HepG2 (cell line): Measurements from ENCODE around the gene VWA7. TPM values are rescaled to one million over a fixed set of nuclear protein-coding genes. Genes with fewer than 3 reads are reported as not detected.
A peak's percentile ranks its signal among the peaks of the same experiment; 100 is the strongest.

ENCODE experiments used
- ATF7-NPFF ChIP-seq: sonication (generic); formaldehyde crosslinking; IDR thresholded peaks from 2 replicates; pipeline ENCODE4 v1.8.1; 2023; ENCODE audit warnings: mild to moderate bottlenecking, low read depth, missing genetic modification reagents, moderate library complexity
- MBD4 ChIP-seq: IDR thresholded peaks from 2 replicates; pipeline ENCODE4 v1.6.1; 2012; ENCODE audit warnings: low read length, inconsistent platforms, borderline replicate concordance
- PATZ1 ChIP-seq: sonication (generic); formaldehyde crosslinking; IDR thresholded peaks from 2 replicates; pipeline ENCODE4 v1.4.0; 2020; ENCODE audit warnings: missing genetic modification reagents
- PAX8 ChIP-seq: sonication (generic); formaldehyde crosslinking; IDR thresholded peaks from 2 replicates; pipeline ENCODE4 v1.8.0; 2022; ENCODE audit warnings: mild to moderate bottlenecking, missing genetic modification reagents, borderline replicate concordance
- POLR2A ChIP-seq, 2 experiments: IDR thresholded peaks; 2 replicates each; pipeline ENCODE4 v1.6.1; 2011; ENCODE audit warnings: low read depth in 2 of 2, low read length in 2 of 2, mild to moderate bottlenecking in 1 of 2, moderate library complexity in 1 of 2; ENCODE audit not compliant: insufficient read depth in 1 of 2
- RARA ChIP-seq: IDR thresholded peaks from 2 replicates; pipeline ENCODE4 v1.6.1; 2016; ENCODE audit warnings: missing genetic modification reagents, missing compliant biosample characterization
- RELA ChIP-seq: sonication (generic); formaldehyde crosslinking; IDR thresholded peaks from 2 replicates; pipeline ENCODE4 v1.4.0; 2020; ENCODE audit warnings: missing genetic modification reagents
- RFXANK ChIP-seq: IDR thresholded peaks from 2 replicates; pipeline ENCODE4 v1.6.1; 2016
- SOX13 ChIP-seq, 3 experiments: fragments of 450-650 bp in 1 of 3; sonication (generic) in 1 of 3; formaldehyde crosslinking in 1 of 3; IDR thresholded peaks in 2 of 3; conservative IDR thresholded peaks in 1 of 3; 2 replicates each; pipeline versions ENCODE4 v1.5.0 to v1.6.1; 2016 to 2020; ENCODE audit warnings: antibody characterized with exemption in 1 of 3, mild to moderate bottlenecking in 1 of 3, missing compliant biosample characterization in 1 of 3, missing genetic modification reagents in 1 of 3, moderate library complexity in 1 of 3
- SUZ12 ChIP-seq: fragments of 150-350 bp; IDR thresholded peaks from 2 replicates; pipeline ENCODE4 v1.6.1; 2014; ENCODE audit warnings: low read depth, low read length
- TBX3 ChIP-seq: fragments of 450-650 bp; IDR thresholded peaks from 2 replicates; pipeline ENCODE4 v1.6.1; 2017; ENCODE audit warnings: antibody characterized with exemption, mild to moderate bottlenecking, inconsistent platforms, borderline replicate concordance
- TEAD3 ChIP-seq: optimal IDR thresholded peaks from 2 replicates; pipeline ENCODE3; 2016; ENCODE audit warnings: borderline replicate concordance
- ZBTB7A ChIP-seq: sonication (generic); formaldehyde crosslinking; IDR thresholded peaks from 2 replicates; pipeline ENCODE4 v1.8.0; 2022; ENCODE audit warnings: mild to moderate bottlenecking, missing genetic modification reagents
- ZBTB7B ChIP-seq: sonication (generic); formaldehyde crosslinking; IDR thresholded peaks from 2 replicates; pipeline ENCODE4 v1.4.0; 2020; ENCODE audit warnings: missing genetic modification reagents
- ZFP36L1 ChIP-seq: sonication (generic); formaldehyde crosslinking; IDR thresholded peaks from 2 replicates; pipeline ENCODE4 v1.8.0; 2022; ENCODE audit warnings: mild to moderate bottlenecking, missing genetic modification reagents, moderate library complexity
- ZNF235 ChIP-seq: sonication (generic); formaldehyde crosslinking; IDR thresholded peaks from 2 replicates; pipeline ENCODE4 v1.8.1; 2023; ENCODE audit warnings: mild to moderate bottlenecking, missing genetic modification reagents, borderline replicate concordance
- ZNF383 ChIP-seq: sonication (generic); formaldehyde crosslinking; IDR thresholded peaks from 2 replicates; pipeline ENCODE4 v1.4.0; 2020; ENCODE audit warnings: missing genetic modification reagents, mild to moderate bottlenecking, borderline replicate concordance
- ZNF460 ChIP-seq: sonication (generic); formaldehyde crosslinking; IDR thresholded peaks from 2 replicates; pipeline ENCODE4 v1.5.1; 2020; ENCODE audit warnings: missing genetic modification reagents, mild to moderate bottlenecking, borderline replicate concordance
- ZNF556 ChIP-seq: sonication (generic); formaldehyde crosslinking; IDR thresholded peaks from 2 replicates; pipeline ENCODE4 v1.4.0; 2020; ENCODE audit warnings: mild to moderate bottlenecking, missing genetic modification reagents, borderline replicate concordance
- ZNF577 ChIP-seq: sonication (generic); formaldehyde crosslinking; IDR thresholded peaks from 2 replicates; pipeline ENCODE4 v1.4.0; 2020; ENCODE audit warnings: mild to moderate bottlenecking, low read depth, missing genetic modification reagents, borderline replicate concordance
- ZNF629 ChIP-seq: sonication (generic); formaldehyde crosslinking; conservative IDR thresholded peaks from 2 replicates; pipeline ENCODE4 v1.5.0; 2020; ENCODE audit warnings: missing genetic modification reagents
- ZNF790 ChIP-seq: sonication (generic); formaldehyde crosslinking; IDR thresholded peaks from 2 replicates; pipeline ENCODE4 v1.8.0; 2022; ENCODE audit warnings: missing genetic modification reagents, mild to moderate bottlenecking, borderline replicate concordance
- ZSCAN31 ChIP-seq: sonication (generic); formaldehyde crosslinking; IDR thresholded peaks from 2 replicates; pipeline ENCODE4 v1.5.0; 2020; ENCODE audit warnings: low read depth, mild to moderate bottlenecking, missing genetic modification reagents
- polyA plus RNA-seq, 8 experiments: library from polyadenylated mRNA; depleted of rRNA in 3 of 8; stranded (reverse) in 7 of 8; unstranded in 1 of 8; fragments of >200 nt; fragmentation: Illumina TruSeq in 4 of 8; extraction: Trizol in 4 of 8; gene quantifications; 2 replicates each; pipeline versions ENCODE4 v1.2.1 to v1.2.3, GENCODE V29; 2011 to 2016; ENCODE audit warnings: low read depth in 4 of 8, missing spikeins in 1 of 8, mixed read lengths in 1 of 8; ENCODE audit not compliant: insufficient read depth in 1 of 8
- total RNA-seq, 5 experiments: library from RNA; depleted of rRNA; stranded (reverse); fragments of >200 nt; fragmentation: Illumina TruSeq; extraction: Trizol; gene quantifications; 2 replicates each; pipeline ENCODE4 v1.2.3, GENCODE V29; 2016; ENCODE audit warnings: low read depth in 1 of 5
- TF ChIP-seq, protein P1 (sequence below): sonication (generic); formaldehyde crosslinking; IDR thresholded peaks from 2 replicates; pipeline ENCODE4 v1.5.0; 2020; ENCODE audit warnings: missing genetic modification reagents
- TF ChIP-seq, protein P2 (sequence below): sonication (generic); formaldehyde crosslinking; IDR thresholded peaks from 2 replicates; pipeline ENCODE4 v1.8.0; 2022; ENCODE audit warnings: missing genetic modification reagents, mild to moderate bottlenecking, inconsistent platforms, borderline replicate concordance

VWA7 gene
- total and polyA plus RNA-seq, 2 of the 13 experiments (the other 11 are each of a cell fraction or from before 2014, with no cell fraction given) = 0.86 to 3.3 TPM

GRCh38 chr6:31794866-31795615, 17.9 kb upstream of the VWA7 start (continued):
- TF ChIP-seq ZNF235 (CRISPR knock-in tag) (peak; percentile 62; the same call in 1 of the 2 replicates), ZNF556 (CRISPR knock-in tag) (no peak; the same call in 1 of the 2 replicates), SOX13 (IDR thresholded peaks at IDR 0.05) (no peak), SOX13 (CRISPR knock-in tag; conservative IDR thresholded peaks at IDR 0.05 in 1 of 2, IDR thresholded peaks at IDR 0.05 in 1 of 2) (peak in 1 of 2 experiments; percentile 3; a peak in 1 of 4 replicates), ZNF460 (no peak), RFXANK (CRISPR knock-in tag) (no peak), ZSCAN31 (CRISPR knock-in tag) (no peak), POLR2A (IDR thresholded peaks at IDR 0.05; ENCODE audit: insufficient read depth in 1 of 2, low read depth in 2 of 2, low read length in 2 of 2) (peak in 1 of 2 experiments; percentile 61; a peak in 3 of 4 replicates), PATZ1 (CRISPR knock-in tag) (peak; percentile 93), MBD4 (no peak), RELA (no peak), PAX8 (CRISPR knock-in tag) (0 out of 2 replicates have a peak, but pooled peaks have one; percentile 18), ZNF790 (CRISPR knock-in tag) (peak; percentile 22; the same call in 1 of the 2 replicates), RARA (0 out of 2 replicates have a peak, but pooled peaks have one; percentile 16), ZNF577 (CRISPR knock-in tag) (peak; percentile 83; the same call in 1 of the 2 replicates), ZBTB7A (peak; percentile 66; the same call in 1 of the 2 replicates), ATF7-NPFF (CRISPR knock-in tag) (peak; percentile 37; the same call in 1 of the 2 replicates), ZFP36L1 (CRISPR knock-in tag) (0 out of 2 replicates have a peak, but pooled peaks have one; percentile 44), TEAD3 (CRISPR knock-in tag) (peak; percentile 40), ZNF629 (CRISPR knock-in tag) (no peak), SUZ12 (no peak), ZBTB7B (CRISPR knock-in tag) (peak; percentile 61), ZNF383 (CRISPR knock-in tag) (peak; percentile 81; the same call in 1 of the 2 replicates), TBX3 (no peak)
- TF ChIP-seq, protein P1, sequence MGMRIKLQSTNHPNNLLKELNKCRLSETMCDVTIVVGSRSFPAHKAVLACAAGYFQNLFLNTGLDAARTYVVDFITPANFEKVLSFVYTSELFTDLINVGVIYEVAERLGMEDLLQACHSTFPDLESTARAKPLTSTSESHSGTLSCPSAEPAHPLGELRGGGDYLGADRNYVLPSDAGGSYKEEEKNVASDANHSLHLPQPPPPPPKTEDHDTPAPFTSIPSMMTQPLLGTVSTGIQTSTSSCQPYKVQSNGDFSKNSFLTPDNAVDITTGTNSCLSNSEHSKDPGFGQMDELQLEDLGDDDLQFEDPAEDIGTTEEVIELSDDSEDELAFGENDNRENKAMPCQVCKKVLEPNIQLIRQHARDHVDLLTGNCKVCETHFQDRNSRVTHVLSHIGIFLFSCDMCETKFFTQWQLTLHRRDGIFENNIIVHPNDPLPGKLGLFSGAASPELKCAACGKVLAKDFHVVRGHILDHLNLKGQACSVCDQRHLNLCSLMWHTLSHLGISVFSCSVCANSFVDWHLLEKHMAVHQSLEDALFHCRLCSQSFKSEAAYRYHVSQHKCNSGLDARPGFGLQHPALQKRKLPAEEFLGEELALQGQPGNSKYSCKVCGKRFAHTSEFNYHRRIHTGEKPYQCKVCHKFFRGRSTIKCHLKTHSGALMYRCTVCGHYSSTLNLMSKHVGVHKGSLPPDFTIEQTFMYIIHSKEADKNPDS = no peak
- TF ChIP-seq, protein P2, sequence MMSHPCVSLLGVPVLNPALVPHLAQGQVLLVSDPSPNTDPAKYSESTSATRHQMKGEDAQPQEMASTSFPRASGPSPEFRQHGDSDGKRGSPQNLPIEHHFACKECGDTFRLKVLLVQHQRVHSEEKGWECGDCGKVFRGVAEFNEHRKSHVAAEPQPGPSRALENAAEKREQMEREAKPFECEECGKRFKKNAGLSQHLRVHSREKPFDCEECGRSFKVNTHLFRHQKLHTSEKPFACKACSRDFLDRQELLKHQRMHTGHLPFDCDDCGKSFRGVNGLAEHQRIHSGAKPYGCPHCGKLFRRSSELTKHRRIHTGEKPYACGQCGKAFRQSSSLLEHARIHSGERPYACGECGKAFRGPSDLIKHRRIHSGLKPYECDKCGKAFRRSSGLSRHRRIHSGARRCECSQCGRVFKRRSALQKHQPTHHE (CRISPR knock-in tag) = 0 out of 2 replicates have a peak, but pooled peaks have one; percentile 10
